Activated T-cell treated with anti-CD3 and anti-CD28 coated beads for 48 hours (primary cell): ENCODE measurements around the gene DHX8.

Source experiments
- DNase-seq: peaks from one replicate; pipeline ENCODE4 v3.0.0-alpha.2; 2020; ENCODE audit warnings: low read depth

The DHX8 gene

GRCh38 chr17:43548689-43549379 lies 65.1 kb downstream of the DHX8 start:
- DNase-seq, result no peak

DNA sequence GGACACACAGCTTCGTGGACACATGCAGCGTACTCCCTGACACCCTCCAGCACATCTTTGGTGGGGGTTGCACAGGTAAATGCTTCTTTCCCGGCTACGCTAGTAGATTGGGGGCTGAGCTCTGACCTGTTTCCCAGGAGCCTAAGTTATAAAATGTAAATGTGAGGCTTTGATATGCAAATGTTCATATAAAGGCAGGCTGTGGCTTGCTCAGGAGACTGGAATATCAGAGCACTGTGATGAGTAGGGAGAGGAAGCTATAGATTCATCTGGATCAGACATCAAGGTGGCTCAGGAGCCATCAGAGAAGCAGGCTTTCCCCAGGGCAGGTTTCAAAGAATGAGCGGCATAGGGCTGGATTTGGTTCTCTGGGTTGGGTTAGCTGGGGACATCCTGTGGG lies 65.7 kb downstream of the DHX8 start:
- no peak for DNase-seq

DNA sequence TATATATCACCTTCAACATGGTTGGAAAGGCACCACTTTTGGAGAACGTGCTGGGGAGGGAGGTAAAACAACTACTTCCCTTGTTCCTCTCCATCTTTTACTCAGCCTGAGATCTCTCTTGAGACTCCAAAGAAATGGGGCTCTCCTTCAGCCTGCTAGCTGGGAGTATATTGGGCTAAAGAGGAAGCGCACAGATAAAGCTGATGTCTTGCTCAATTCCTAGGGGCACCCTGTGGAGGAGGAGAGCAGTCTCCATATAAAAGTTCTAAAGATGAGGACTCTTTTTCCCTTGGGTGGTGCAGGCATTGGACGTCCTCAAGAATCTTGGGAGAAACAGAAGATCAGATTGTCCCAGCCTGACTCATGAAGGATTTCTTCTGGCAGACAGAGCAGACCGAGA lies 67.0 kb downstream of the DHX8 start:
- DNase-seq, result no peak

DNA sequence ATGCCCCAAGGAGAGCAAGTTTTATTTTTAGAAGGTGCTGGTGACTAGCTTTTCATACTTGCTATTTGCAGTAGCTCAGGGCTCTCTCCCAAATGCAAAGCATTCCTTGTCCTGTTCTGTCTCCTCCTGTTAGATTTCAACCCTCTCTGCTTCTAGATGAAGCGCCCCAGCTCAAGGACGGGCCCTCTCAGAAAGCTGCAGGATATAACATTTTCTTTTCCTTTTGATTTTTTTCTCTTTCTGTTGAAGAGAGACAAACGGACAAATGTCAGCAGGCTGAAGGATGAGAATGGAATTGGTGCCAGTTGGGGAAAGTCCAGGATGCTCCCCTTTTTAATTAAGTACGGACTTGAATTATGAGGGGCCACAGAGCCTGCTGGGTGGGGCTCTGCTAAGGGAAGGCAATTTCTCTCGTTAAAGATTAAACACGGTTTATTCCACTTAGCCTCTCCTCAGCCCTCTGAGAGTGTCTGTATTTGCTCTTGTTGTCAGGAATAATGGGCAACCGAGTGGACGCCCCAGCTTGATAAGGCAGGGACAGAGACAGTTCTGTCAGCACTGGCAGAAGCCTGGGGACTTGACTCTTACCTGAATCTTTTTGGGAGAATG lies 68.6 kb downstream of the DHX8 start:
- DNase-seq, result no peak

DNA sequence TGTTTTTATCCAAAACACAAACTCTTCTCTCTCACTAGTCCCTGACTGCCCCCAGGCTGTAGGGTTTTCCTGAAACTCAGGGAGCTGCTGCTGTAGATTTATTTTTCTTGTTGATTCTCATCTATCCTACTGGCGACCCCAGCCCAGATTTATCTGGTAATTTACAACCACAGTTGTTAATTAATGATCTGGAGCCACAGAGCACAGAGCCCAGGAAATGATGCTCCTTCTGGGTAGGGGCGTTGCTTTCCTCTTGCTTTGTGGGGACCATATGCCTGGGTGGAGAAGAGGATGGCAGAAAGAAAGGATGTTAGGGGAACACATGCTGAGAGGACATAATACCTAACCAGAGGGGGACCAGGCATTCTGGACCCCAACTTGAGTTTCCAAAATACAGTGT lies 69.8 kb downstream of the DHX8 start:
- DNase-seq, result no peak

DNA sequence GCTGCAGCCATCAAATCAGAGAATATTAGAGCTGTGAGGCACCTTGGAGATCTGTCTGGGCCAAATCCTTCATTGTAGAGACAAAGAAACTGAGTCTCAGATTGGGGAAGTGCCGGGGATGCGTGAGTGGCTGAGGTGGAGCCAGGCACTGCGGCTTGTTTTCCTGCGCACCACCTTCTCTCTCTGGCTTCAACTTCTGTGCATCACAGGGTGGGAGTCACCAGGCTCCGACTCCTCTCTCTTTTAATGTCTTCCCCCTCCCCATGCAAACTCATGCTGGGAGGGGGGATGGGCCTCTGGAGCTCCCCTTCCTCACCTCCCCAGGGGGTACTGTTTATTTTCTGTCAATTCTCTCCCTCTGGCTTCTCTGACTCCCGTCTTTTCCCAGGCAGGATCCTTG lies 71.1 kb downstream of the DHX8 start:
- DNase-seq, result no peak

GRCh38 chr17:43556292-43556691 lies 72.5 kb downstream of the DHX8 start:
- no peak for DNase-seq

- no peak for DNase-seq
These were observed 75.0 kb downstream of the DHX8 start for GRCh38 chr17:43558805-43559160.

DNA sequence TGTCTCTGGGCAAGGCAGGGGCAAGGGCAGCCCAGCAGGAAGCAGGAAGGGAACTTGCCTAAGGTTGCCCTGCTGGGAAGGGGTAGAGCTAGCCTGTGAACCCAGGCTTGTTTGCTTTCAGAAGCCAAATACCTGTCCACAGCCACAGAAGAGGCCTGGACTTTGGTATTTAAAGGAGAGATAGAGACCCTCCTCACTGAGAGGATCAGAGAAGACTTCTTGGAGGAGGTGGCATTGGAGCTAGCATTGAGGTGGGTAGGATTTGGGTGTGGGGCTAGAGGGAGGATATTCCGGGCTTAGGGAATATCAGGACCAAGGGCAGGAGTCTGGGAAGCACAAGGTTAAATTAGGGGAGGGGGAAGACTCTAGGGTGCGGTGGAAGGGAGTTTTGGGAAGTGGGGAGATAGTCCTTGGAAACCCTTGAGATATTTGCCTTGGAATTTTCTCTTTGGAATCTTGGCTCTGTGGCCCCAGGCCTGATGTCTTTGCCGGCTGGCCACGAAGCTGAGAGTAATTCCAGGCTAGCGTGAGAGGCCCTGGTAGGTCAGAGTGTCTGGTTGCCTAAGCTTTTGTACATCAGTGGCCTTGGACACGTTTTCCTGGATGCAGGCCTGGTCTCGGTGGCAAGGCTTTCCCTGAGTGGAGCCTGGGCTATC lies 75.5 kb downstream of the DHX8 start:
- no peak for DNase-seq

GRCh38 chr17:43560461-43561427 lies 77.0 kb downstream of the DHX8 start:
- no peak for DNase-seq

DNA sequence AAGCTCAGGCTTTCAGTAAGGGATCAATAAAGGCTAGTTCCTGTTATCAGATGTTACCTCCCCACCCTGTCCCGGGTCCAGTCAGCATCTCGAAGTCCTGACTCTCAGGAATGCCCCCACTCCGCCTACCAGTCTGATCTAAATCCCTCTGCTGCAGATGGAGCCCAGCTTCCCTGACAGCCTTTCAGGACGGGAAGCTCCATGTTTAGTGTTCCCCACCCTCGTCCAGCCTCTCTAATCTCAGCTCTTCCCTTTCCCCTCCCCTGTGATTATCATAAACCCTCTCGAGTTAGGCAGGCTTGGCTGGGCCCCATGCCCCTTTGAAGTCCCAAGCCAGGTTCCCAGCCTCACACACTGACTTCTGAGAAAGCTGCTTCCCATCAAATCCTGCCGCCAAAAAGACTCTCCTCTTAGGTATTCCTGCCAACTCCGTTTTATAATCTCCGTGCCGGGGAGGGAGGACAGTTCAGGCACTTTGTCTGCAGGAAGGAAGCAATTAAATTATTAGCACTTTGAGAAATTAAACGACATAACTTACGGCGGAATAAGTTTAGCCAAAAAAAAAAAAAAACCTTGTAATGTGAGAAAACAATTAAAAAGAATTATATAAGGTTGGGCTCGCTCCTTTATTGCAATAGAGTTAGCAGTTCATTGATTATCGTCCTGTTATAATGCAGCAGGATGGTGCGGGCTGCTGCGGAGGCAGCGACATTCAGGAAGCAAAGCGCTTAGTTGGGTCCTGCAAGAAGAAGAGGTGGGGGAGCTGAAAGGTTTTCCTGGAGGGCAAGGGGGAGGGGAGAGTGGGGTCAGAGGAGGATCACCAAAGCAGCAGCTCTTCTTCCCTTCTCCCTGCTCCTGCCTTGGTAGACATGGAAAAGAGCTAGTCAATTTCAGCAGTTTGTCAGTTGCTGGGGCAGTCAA lies 79.2 kb downstream of the DHX8 start:
- DNase-seq, result no peak

GRCh38 chr17:43563600-43564594 lies 80.1 kb downstream of the DHX8 start:
- no peak for DNase-seq

- DNase-seq, result no peak
These were observed 84.8 kb downstream of the DHX8 start for GRCh38 chr17:43568506-43569082.

DNA sequence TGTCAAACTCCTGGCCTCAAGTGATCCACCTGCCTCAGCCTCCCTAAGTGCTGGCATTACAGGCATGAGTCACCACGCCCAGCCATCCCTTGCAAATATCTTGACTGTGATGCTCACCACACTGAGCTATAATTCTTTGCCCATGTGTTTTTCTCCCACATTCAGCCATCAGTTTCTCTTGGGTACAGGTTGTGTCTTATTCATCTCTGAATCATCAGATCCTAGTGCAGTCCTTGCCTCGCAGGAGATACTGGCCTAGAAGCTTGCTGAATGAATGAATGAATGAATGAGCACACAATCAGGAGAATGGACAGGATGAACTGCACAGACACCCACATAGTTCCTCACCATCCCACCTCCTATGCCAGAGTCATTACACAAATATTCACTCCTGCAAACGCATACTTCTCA lies 86.7 kb downstream of the DHX8 start:
- no peak for DNase-seq

- DNase-seq, result no peak
These were observed 88.7 kb downstream of the DHX8 start for GRCh38 chr17:43572368-43572980.

GRCh38 chr17:43573579-43574321 lies 90.0 kb downstream of the DHX8 start:
- no peak for DNase-seq

DNA sequence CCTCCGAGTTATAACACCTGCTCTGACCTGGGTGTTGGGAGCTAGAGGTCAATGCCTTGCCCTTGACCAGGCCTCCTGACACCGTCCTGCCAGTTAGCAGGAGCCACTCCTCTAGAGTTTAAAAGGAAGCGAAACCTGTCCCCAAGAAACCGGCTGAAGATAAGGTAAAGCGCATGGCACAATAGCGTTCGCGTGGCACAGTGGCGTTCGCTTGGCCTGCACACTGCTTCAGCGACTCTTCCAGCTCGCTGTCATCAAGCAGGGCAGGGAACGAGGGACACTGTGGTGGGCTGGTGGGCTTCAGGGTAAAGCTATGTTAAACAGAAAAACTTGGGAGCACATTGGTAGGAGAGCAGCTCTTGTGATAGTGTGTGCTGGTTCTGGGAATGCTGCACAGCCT lies 90.6 kb downstream of the DHX8 start:
- DNase-seq, result no peak

DNA sequence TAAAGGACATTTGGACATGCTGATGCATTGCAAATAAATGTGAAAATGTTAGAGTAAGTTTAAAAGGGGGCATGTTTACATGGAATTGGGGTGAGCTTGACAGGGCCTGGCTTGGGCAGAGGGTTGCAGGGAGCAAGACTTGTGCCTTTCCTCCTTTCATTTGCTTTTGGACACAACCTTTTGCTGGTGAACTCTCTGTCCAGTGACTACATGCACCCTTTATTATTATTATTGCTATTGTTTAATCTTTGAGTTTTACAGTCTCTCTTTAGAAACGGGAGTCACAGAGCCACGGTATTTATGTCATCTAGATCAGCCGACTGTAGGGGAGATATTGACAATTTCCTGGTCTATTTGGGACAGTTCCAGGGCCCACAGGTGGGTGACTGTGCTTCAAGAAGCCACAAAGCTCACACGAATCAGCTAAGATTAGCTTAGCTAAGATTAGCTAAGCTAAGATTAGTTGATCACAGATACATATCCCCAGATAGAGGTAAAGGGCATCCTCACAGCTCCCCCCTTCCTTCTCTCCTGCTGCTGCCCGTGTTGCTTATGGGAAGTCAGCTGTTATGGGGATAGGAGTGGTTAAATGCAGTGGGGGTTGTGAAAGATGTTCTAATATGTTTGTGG lies 91.2 kb downstream of the DHX8 start:
- no peak for DNase-seq
